Measurements from ENCODE around the gene TMEM37. TPM values are rescaled to one million over a fixed set of nuclear protein-coding genes. Genes with fewer than 3 reads are reported as not detected.

TMEM37 gene
- total RNA-seq, 2 donors from 2014 or later = 24.3 to 52.1 TPM

DNA sequence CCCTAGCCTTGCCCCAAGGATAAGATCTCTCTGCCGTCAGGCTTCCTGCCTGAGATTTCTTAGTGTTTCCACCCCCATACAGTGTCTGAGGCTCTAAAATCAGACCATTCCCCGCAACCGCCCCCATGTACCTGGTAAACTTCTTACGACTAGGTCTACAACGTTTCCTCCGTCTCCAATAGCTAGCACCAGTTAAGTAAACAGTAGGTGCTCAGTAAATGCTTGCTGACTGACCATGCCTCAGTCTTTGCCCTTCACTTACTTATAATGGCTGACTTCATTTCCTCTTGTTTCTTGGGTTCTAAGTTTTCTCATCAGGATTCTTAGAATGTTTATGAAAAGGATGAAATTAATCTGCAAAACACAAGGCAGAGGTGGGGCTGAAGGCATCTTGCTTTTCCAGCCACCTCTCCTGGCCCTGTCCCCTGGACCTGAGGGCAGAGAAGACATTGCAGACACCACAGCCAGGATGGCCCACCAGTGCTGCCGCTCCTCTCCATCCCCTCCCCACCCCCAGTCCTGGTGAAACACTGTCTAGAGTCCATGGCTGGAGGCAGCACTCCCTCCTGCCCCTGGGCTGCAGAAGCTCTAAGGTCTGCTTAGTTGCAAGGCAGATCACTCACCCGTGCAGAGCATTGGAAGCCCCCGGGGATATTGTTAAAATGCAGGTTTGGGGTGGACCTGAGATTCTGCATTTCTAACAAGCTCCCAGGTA, 16.9 kb downstream of the TMEM37 start:
- H3K27me3 ChIP-seq = no peaks in the 10 kb centered on the region
- no peaks in the 10 kb centered on the region for H3K9me3 ChIP-seq
- no peaks in the 10 kb centered on the region for H3K4me1 ChIP-seq
- no peak overlapping the region for H3K9ac ChIP-seq (ENCODE audit: low read depth in 2 of 2, low read length in 2 of 2)
- no peak overlapping the region for H3K27ac ChIP-seq
- DNase-seq = no peak
- TF ChIP-seq CTCF (IDR thresholded peaks at IDR 0.05) = no peak
- H3K36me3 ChIP-seq = no peaks in the 10 kb centered on the region
- intact Hi-C loops (cut with DNase I) = no loop called here
- no peak overlapping the region for H3K4me3 ChIP-seq

GRCh38 chr2:119449521-119449920, 17.9 kb downstream of the TMEM37 start:
- Histone ChIP-seq H3K27ac (no peak overlapping the region), H3K9me3 (no peaks in the 10 kb centered on the region), H3K27me3 (no peaks in the 10 kb centered on the region), H3K4me1 (no peaks in the 10 kb centered on the region), H3K9ac (ENCODE audit: low read depth in 2 of 2, low read length in 2 of 2) (no peak overlapping the region), H3K36me3 (no peaks in the 10 kb centered on the region), H3K4me3 (no peak overlapping the region)
- TF ChIP-seq CTCF (IDR thresholded peaks at IDR 0.05) = no peak
- no peak for DNase-seq
- intact Hi-C loops (cut with DNase I) = no loop called here

GRCh38 chr2:119451336-119452050, 19.8 kb downstream of the TMEM37 start:
- intact Hi-C loops (cut with DNase I) = no loop called here
- no peaks in the 10 kb centered on the region for H3K9me3 ChIP-seq
- no peak overlapping the region for H3K9ac ChIP-seq (ENCODE audit: low read depth in 2 of 2, low read length in 2 of 2)
- TF ChIP-seq CTCF (IDR thresholded peaks at IDR 0.05) = no peak
- H3K27me3 ChIP-seq = no peaks in the 10 kb centered on the region
- no peak for DNase-seq
- H3K4me1 ChIP-seq = no peaks in the 10 kb centered on the region
- no peak overlapping the region for H3K4me3 ChIP-seq
- no peaks in the 10 kb centered on the region for H3K36me3 ChIP-seq
- no peak overlapping the region for H3K27ac ChIP-seq

GRCh38 chr2:119453972-119454593, 22.4 kb downstream of the TMEM37 start:
- intact Hi-C loops (cut with DNase I) = no loop called here

More at GRCh38 chr2:119453972-119454593, 22.4 kb downstream of the TMEM37 start:
- Histone ChIP-seq H3K36me3 (no peaks in the 10 kb centered on the region), H3K27ac (no peak overlapping the region), H3K4me1 (no peaks in the 10 kb centered on the region), H3K4me3 (no peak overlapping the region), H3K9ac (ENCODE audit: low read depth in 2 of 2, low read length in 2 of 2) (no peak overlapping the region), H3K9me3 (no peaks in the 10 kb centered on the region), H3K27me3 (no peaks in the 10 kb centered on the region)
- no peak for TF ChIP-seq CTCF (IDR thresholded peaks at IDR 0.05)
- DNase-seq = no peak
